Activated T-cell treated with anti-CD3 and anti-CD28 coated beads, Interleukin-2, amount 50 U/mL, for 1 hour (primary cell): ENCODE results near the gene METTL24.
"Not testable (repeated sequence)": the region's sequence is repeated elsewhere in the genome, so short reads cannot be mapped to it uniquely, and the experiment has no call there.

ENCODE experiments used
- DNase-seq: peaks from one replicate; pipeline ENCODE4 v3.0.0-alpha.2; 2020

The METTL24 gene

DNA sequence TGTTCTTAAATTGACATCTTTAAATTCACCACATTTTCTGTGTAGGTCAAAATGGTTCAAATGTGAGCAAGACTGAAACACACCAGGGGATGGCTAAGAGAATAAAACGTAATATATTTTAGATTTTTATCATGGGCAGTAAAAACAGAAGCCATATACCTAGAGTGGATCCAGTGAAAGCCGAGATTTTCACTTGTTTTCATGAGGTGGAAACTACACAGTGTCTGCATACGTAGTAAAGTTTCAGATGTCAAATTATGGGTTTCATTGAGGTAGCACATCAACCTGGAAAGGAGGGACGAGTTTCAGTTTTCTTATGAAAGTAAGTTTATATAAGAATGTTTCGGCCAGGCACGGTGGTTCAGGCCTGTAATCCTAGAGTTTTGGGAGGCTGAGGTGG, 25.9 kb downstream of the METTL24 start:
- no peak for DNase-seq

GRCh38 chr6:110331816-110332215, 26.3 kb downstream of the METTL24 start:
- DNase-seq = no peak

DNA sequence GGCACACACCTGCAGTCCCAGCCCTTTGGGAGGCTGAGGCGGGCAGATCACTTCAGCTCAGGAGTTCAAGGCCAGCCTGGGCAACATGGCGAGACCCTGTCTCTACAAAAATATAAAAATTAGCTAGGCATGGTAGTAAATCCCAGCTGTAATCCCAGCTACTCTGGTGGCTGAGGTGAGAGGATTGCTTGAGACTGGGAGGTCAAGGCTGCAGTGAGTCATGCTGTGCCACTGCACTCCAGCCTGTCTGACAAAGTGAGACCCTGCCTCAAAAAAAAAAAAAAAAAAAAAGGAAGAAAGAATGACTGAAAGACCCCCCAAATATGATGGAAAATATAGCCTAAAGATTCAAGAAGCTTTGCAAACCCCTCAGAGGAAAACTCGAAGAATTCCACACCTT, 26.8 kb downstream of the METTL24 start:
- no peak for DNase-seq

DNA sequence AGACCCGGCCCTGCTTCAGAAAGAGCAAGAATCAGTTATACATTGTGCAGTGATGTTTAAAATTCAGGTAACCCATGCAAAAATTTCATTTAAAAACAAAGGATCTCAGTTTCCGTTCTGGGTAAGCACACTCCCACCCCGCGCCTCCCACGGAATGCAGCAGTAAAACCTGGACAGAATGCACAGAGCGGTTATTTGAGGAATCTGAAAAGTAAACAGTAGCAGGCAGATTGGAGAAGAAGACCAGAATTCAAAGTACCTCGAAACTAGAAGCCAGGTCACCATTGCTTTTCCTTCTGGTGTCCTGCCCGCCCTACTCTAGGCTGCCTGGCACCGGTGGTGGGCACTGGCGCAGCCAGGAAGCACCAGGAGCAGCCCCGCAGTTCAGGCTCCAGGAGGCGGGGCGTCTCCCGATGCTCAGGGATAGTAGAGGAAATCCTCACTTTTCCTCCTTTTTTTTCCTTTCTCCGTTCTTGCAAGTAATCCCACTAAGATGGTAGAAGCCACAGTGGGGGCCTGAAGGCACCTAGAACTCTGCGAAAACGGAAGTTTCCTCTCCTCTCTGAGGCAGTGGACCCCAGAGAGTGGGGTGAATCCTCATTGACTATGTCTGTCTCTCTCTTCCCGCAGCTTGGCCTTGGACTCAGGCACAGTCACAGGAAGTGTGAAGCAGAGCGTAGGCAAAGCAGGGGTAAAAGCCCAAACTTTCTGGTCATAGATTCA, 28.3 kb downstream of the METTL24 start:
- DNase-seq = no peak

DNA sequence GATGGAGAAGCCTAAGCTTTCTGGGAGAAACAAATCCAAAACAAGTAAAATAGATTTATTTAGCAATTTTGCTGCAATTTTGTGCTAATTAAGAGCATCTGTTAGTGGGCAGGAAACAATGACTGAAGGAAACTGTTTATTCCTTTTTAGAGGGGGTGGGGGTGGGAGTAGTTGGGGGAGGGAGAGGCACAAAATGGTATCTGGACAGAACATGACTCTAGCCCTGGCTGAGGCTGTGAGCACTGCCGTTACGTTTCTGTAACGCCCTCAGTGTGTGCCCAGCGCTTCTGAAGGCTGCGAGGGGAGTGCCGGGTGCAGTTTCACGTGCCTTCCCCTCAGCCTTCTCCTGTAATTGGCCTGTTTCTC, 28.8 kb downstream of the METTL24 start:
- DNase-seq = no peak

GRCh38 chr6:110328259-110328658, 29.9 kb downstream of the METTL24 start:
- no peak for DNase-seq

DNA sequence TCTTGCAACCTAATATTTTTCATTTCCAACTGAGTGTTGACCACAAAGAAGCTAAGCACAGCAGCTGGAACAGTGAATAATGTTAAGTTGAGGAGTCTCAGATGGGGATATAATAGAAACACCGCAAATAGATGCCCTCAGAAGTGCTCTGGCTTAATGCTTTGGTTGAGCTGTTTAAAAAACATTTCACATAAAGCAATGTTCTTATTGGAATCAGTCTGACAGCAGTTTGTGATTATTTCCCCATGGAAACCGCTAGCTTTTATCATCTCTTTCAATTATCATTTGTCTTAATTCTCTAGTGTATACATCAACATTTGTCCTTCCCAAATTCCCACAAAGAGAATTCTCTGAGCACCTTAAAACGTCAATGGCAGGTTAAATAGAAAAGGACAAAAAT, 30.8 kb downstream of the METTL24 start:
- no peak for DNase-seq

DNA sequence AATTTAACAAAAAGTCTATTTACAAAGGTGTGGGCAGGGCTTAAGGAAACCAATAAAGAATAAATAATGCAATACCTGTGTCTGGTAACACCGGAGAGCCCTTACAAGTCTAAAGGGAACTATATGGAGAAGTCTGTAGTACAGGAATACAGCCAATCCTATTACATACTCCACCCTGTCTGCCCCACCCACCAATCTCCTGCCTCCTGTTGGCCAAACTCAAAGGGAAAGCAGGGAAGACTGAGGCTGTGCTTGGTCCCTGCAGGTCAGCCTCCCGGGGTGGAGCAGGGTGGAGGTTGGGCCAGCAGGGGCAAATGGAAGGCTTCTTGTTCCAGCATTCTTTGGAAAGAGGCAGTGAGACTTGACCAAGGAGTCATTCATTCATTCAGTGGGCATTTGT, 31.5 kb downstream of the METTL24 start:
- no peak for DNase-seq

DNA sequence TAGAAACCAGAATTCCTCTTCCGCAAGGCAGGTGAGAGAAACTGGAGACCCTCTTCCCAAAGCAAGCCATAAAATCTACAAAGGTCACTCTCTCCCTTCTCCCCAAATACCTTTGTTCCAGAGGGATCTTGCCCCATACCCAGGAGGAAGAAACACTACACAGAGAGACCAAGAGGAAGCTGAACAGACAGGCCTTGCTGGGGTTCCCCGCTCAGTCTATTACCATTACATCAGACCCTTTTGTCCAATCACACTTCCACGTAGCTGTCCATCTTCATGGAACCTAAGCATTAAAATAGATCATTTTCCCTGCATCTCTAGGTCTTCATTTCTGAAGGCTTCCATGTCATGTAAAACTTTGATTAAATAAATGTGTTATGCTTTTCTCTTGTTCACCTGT, 32.1 kb downstream of the METTL24 start:
- no peak for DNase-seq

DNA sequence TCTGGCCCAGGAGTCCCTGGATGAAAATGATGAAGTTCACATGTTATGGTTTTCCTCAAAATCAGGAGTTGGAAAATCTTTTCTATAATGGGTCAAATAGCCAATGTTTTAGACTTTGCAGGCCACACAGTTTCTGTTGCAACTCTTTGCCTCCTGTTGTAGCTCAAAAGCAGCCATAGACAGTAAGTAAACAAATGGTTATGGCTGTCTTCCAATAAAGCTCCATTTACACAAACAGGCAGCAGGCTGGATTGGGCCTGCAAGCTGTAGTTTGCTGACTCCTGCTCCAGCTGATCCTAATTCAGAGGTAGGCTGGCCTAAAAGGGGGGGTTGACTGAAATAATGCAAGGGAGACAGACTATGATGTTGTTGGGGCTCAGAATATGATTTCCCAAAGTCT, 33.0 kb downstream of the METTL24 start:
- no peak for DNase-seq

GRCh38 chr6:110324548-110324947, 33.6 kb downstream of the METTL24 start:
- no peak for DNase-seq

DNA sequence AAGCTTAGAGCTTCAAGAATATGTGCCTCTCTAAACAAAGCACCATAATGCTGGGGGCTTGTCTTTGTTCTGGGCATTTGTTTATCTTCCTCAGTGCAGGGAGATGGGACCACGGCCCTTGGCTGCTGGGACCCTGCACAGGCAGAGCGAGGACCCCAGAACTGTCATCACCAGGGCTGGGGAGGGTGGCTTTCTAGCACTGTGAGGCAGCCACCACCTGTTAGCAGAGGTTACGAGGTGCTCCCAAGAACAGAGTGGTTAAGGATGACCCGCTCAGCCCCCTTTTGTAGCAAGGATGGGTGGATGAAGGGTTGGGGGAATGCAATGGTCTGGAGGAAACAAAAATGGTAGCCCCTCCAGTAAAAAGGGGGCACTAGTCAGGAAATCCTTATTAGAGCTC, 34.9 kb downstream of the METTL24 start:
- DNase-seq = no peak

- no peak for DNase-seq
These were observed 35.3 kb downstream of the METTL24 start for GRCh38 chr6:110322874-110323242.

DNA sequence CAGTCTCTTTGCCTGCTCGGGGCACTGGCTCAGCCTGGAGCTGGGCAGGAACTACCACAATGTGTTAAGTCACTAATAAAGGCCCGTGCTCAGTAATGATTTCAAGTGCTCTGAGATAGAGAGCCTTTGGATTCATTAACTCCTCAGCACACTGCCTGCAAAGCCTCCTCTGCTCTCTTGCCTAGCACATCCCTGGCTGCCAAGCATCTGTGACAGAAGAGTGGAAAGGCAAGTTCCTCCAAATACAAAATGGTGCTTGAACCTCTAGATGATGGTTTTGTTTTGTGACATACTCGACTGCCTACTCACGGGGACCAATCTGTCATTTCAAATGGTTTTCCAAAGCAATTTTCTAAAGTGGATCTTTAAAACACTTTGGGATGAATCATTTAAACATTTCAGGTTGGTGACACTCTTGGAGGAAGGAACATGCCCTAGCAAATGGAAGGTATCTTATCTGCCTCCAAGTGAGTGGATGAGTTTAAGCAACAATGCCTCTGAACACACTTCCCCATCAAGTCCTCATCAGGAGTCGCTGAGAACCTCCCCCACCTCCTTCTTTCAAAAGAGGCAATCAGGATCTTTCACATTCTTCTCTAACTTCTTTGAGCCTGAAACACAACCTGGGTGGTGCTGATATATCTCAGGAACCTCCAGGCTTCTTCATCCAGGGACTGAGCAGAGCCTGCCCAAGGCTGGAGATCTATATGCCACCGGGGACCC, 35.8 kb downstream of the METTL24 start:
- DNase-seq = no peak

DNA sequence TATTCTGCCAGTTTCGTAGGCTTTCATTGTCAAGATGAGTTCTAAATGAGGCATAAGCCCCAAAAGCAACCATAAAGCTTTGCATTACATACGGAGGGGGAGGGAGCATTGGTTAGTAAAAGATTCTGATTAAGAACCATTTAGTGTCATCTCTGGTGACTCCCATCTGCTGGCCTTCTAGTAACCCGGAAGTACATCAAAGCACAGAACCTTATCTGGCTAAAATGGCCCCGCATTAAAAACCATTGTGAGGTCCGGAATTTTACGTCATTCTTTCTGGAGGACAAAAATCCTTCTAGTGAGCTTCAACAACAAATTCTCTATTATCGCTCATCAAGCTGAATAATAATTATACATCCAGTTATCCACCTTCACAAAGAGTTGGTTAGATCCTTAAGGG, 37.8 kb downstream of the METTL24 start:
- DNase-seq = no peak

GRCh38 chr6:110319843-110320242, 38.3 kb downstream of the METTL24 start:
- no peak for DNase-seq

DNA sequence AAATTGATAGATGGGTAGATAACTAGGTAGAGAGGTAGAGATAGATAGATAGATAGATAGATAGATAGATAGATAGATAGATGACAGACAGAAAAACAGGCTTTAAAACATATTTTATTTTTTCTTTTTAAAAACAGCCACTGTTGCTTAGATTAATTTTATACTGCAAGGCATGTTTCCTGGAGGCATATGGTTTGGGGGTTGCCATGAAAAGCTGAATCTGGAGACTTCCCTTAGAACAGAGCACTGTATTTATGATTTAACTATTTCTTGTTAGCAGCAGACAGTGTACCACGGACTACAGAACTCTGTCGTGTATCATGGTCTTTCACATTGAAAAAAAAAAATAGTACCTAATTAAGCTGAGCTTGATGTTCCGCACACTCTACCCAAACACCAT, 38.8 kb downstream of the METTL24 start:
- DNase-seq = no peak

DNA sequence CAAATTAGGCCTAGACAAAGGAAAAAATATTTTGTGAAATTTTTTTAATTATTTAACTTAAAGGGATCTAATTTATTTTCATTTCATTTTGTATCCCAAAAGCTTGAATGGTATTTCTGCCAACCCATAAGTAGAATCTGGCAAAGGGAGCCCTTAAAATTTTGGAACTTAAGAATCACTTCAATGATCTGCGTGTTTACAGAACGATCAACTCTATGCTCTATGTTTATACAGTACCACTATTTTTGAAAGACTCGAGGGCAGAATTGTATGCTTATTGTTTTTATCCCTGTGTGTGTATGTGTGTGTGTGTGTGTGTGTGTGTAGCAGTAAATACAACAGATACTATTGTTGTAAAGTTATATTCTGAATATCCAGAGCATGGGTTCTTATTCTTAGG, 39.2 kb downstream of the METTL24 start:
- DNase-seq = no peak

DNA sequence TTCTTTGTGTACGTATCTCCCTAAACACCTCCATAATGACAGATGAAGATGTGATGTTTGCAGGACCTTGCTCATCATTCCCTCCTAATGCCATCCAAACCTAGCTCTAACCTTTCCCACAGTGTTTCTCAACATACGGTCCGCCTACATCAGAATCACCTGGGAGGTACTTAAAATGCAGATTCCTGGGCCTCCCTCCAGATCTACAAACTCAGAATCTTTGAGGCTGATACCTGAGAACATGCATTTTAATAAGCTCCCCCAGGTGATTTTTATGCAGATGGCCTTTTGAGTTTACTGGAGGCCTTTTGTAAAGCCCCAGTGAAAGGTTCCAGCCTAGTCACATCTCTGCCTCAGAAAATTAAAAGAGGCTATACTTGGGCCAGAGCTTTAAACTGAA, 40.5 kb downstream of the METTL24 start:
- DNase-seq = no peak

DNA sequence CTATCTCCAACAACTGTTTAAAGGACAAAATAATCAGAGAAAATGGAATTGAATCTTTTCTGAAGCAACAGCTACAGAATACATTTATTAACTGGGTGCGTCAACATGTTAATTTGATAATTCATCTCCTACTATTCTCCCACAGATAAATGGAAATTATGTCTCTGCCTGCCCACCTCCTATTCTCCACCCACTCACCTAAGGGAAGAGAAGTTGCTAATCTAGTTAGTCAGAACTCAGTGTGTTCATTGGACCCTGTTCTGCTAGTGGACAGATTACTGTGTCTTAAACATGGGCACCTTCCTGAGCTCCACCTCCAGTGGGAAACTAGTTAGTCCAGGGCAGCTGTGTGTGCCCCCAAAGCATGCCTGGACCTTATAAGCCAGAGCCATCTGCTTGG, 41.0 kb downstream of the METTL24 start:
- no peak for DNase-seq

- no peak for DNase-seq
These were observed 42.2 kb downstream of the METTL24 start for GRCh38 chr6:110315869-110316398.

GRCh38 chr6:110315207-110315868, 42.8 kb downstream of the METTL24 start:
- DNase-seq = no peak

GRCh38 chr6:110310861-110311446, 47.2 kb downstream of the METTL24 start:
- no peak for DNase-seq

- not testable (repeated sequence) for DNase-seq
These were observed 48.7 kb downstream of the METTL24 start for GRCh38 chr6:110309432-110309831.
